ENCODE measurements around the gene SEC22A.

Gene SEC22A

GRCh38 chr3:123298903-123299302 is 97.2 kb downstream of the SEC22A start:
- no peak for DNase-seq (ENCODE audit: low read depth)
- TF ChIP-seq CTCF (IDR thresholded peaks at IDR 0.05; ENCODE audit: low read depth, low read length) (no peak), MYC (IDR thresholded peaks at IDR 0.05; ENCODE audit: low read depth, low read length) (no peak), POLR2A (IDR thresholded peaks at IDR 0.05; ENCODE audit: extremely low read depth, insufficient read length) (no peak), MAX (IDR thresholded peaks at IDR 0.05; ENCODE audit: low read depth, low read length) (no peak)
- H3K4me3 ChIP-seq (ENCODE audit: low read depth, low read length), result no peak overlapping the region

GRCh38 chr3:123299581-123299980 is 97.8 kb downstream of the SEC22A start:
- H3K4me3 ChIP-seq (ENCODE audit: low read depth, low read length), result no peak overlapping the region
- DNase-seq (ENCODE audit: low read depth), result no peak
- no peak for TF ChIP-seq POLR2A (IDR thresholded peaks at IDR 0.05; ENCODE audit: extremely low read depth, insufficient read length)

GRCh38 chr3:123300056-123300455 is 98.3 kb downstream of the SEC22A start:
- TF ChIP-seq MAX (IDR thresholded peaks at IDR 0.05; ENCODE audit: low read depth, low read length) (no peak), CTCF (IDR thresholded peaks at IDR 0.05; ENCODE audit: low read depth, low read length) (no peak), MYC (IDR thresholded peaks at IDR 0.05; ENCODE audit: low read depth, low read length) (no peak), POLR2A (IDR thresholded peaks at IDR 0.05; ENCODE audit: extremely low read depth, insufficient read length) (no peak)
- H3K4me3 ChIP-seq (ENCODE audit: low read depth, low read length), result no peak overlapping the region

GRCh38 chr3:123300583-123300982 is 98.8 kb downstream of the SEC22A start:
- no peak for DNase-seq (ENCODE audit: low read depth)
- no peak overlapping the region for H3K4me3 ChIP-seq (ENCODE audit: low read depth, low read length)
- no peak for TF ChIP-seq MAX (IDR thresholded peaks at IDR 0.05; ENCODE audit: low read depth, low read length)

More at GRCh38 chr3:123300056-123300455, 98.3 kb downstream of the SEC22A start:
- DNase-seq (ENCODE audit: low read depth), result no peak

- DNase-seq (ENCODE audit: low read depth), result no peak
- no peak for TF ChIP-seq POLR2A (IDR thresholded peaks at IDR 0.05; ENCODE audit: extremely low read depth, insufficient read length)
- no peak overlapping the region for H3K4me3 ChIP-seq (ENCODE audit: low read depth, low read length)
Observed at GRCh38 chr3:123301331-123302184, 99.8 kb downstream of the SEC22A start.

GRCh38 chr3:123302961-123303360 is 101.2 kb downstream of the SEC22A start:
- H3K4me3 ChIP-seq (ENCODE audit: low read depth, low read length), result no peak overlapping the region
- TF ChIP-seq CTCF (IDR thresholded peaks at IDR 0.05; ENCODE audit: low read depth, low read length), result no peak
- TF ChIP-seq MYC (IDR thresholded peaks at IDR 0.05; ENCODE audit: low read depth, low read length), result no peak
- TF ChIP-seq MAX (IDR thresholded peaks at IDR 0.05; ENCODE audit: low read depth, low read length), result no peak
- no peak for TF ChIP-seq POLR2A (IDR thresholded peaks at IDR 0.05; ENCODE audit: extremely low read depth, insufficient read length)
- no peak for DNase-seq (ENCODE audit: low read depth)

GRCh38 chr3:123303976-123304560 is 102.3 kb downstream of the SEC22A start:
- no peak overlapping the region for H3K4me3 ChIP-seq (ENCODE audit: low read depth, low read length)
- TF ChIP-seq CTCF (IDR thresholded peaks at IDR 0.05; ENCODE audit: low read depth, low read length), result no peak
- TF ChIP-seq MYC (IDR thresholded peaks at IDR 0.05; ENCODE audit: low read depth, low read length), result no peak
- no peak for TF ChIP-seq MAX (IDR thresholded peaks at IDR 0.05; ENCODE audit: low read depth, low read length)
- no peak for TF ChIP-seq POLR2A (IDR thresholded peaks at IDR 0.05; ENCODE audit: extremely low read depth, insufficient read length)
- no peak for DNase-seq (ENCODE audit: low read depth)
